Activated CD8-positive, alpha-beta memory T cell treated with anti-CD3 and anti-CD28 coated beads for 4 hours (primary cell): ENCODE measurements around the gene ACSF3.

Experiments used
- DNase-seq, 2 donors: peaks; one replicate each; pipeline ENCODE4 v3.0.0-alpha.2; 2020; ENCODE audit warnings: low read depth in 2 of 2

Gene ACSF3

GRCh38 chr16:89131783-89132182, 38.1 kb downstream of the ACSF3 start:
- DNase-seq, result no peak

- no peak for DNase-seq
Observed at GRCh38 chr16:89132194-89133005, 38.7 kb downstream of the ACSF3 start.

- no peak for DNase-seq
Observed at GRCh38 chr16:89133457-89134127, 39.9 kb downstream of the ACSF3 start.

GRCh38 chr16:89134269-89134668, 40.6 kb downstream of the ACSF3 start:
- no peak for DNase-seq

GRCh38 chr16:89135166-89135565, 41.5 kb downstream of the ACSF3 start:
- no peak for DNase-seq

GRCh38 chr16:89135971-89136765, 42.5 kb downstream of the ACSF3 start:
- no peak for DNase-seq

- DNase-seq, result no peak
Observed at GRCh38 chr16:89136931-89137330, 43.3 kb downstream of the ACSF3 start.

- no peak for DNase-seq
Observed at GRCh38 chr16:89137666-89138512, 44.2 kb downstream of the ACSF3 start.

GRCh38 chr16:89138513-89138795, 44.8 kb downstream of the ACSF3 start:
- DNase-seq, result no peak

- DNase-seq, result no peak
Observed at GRCh38 chr16:89138843-89139520, 45.3 kb downstream of the ACSF3 start.

GRCh38 chr16:89139907-89140361, 46.3 kb downstream of the ACSF3 start:
- no peak for DNase-seq

- DNase-seq, result no peak
Observed at GRCh38 chr16:89140401-89140800, 46.7 kb downstream of the ACSF3 start.

- DNase-seq, result no peak
Observed at GRCh38 chr16:89140981-89141883, 47.6 kb downstream of the ACSF3 start.

GRCh38 chr16:89141884-89142267, 48.2 kb downstream of the ACSF3 start:
- no peak for DNase-seq

GRCh38 chr16:89142474-89143195, 49.0 kb downstream of the ACSF3 start:
- no peak for DNase-seq

GRCh38 chr16:89143201-89143741, 49.6 kb downstream of the ACSF3 start:
- no peak for DNase-seq

- no peak for DNase-seq
Observed at GRCh38 chr16:89143911-89144675, 50.4 kb downstream of the ACSF3 start.

GRCh38 chr16:89144681-89145080, 51.0 kb downstream of the ACSF3 start:
- DNase-seq, result no peak
